Fibroblast of peridontal ligament (primary cell): ENCODE measurements around the gene PPIC.
"Not testable (repeated sequence)": the region's sequence is repeated elsewhere in the genome, so short reads cannot be mapped to it uniquely, and the experiment has no call there.

Experiments used
- DNase-seq: peaks from one replicate; pipeline ENCODE4 v3.0.0-alpha.2; 2010; ENCODE audit errors: extremely low read depth

The PPIC gene

DNA sequence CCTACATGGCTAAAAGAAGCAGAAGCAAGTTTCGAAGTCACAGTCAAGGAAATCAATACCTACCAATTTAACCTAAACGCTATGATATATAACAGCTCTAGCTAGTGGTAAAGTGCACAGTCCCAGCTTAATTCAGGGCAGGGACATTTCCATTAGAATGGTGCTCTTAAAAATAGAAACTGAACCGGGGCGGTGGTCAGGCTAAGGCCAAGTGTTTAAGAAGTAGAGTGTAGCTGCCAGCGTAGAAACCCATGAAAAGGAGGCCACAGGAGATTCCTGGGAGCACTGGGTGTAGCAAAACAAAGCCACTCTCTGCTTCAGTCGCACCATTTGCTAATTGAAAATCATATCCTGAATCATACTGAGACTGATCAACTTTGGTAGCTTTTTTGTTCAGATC lies 28.8 kb downstream of the PPIC start:
- DNase-seq, result no peak

DNA sequence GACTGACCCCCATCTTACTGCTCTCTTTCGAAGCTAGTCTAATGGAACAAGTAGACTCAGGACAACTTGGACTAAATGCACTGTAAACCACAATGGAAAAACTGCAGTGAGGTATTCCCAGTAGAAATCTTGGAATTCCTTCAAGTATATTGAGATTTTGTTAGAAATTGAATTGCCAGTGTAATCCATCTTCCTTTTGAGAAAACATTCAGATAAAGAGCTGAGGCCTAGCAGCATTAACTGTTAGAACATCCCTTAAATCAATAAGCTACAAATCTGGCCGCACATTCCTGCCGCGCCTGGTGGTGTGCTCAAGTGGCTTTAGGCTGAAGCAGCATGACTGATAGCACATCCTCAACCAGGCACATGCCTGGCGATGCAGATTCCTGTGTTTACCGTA lies 29.3 kb downstream of the PPIC start:
- no peak for DNase-seq

DNA sequence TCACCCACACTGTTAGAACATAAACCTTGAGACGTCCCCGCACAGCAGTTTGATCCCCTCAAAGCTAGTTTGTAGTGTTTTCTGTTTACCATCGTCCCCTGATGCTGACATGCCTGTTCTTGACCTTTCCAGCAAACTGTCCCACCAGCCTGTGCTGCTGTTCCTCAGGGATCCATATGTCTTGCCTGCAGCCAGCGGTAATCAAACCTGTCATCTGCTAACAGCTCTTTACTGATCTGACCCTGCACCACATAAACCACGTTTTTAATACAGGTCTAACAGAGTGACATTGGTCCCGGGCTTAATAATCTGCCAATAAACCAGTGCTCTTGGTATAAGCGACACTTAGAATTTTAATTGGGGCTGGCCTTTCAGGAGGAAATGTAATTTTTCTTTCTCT lies 34.7 kb downstream of the PPIC start:
- no peak for DNase-seq

DNA sequence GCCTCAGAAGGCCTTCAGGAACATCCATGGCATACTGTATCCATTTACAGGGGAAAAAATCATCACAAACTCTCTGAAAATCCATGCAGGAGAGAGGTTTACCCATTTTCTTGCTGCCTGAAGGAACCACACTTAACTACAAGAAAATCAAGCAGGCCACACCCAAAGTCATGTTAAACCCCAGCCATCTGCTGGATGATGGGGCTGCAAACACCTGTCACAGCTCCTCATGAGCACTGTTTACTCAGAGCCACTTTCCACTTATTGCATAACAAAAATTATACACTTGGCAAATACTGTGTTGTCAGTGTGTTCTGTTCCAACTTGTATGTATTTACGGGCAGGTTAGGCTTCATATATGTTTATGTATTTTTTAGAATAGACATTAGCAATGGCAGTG lies 35.8 kb downstream of the PPIC start:
- DNase-seq, result no peak

DNA sequence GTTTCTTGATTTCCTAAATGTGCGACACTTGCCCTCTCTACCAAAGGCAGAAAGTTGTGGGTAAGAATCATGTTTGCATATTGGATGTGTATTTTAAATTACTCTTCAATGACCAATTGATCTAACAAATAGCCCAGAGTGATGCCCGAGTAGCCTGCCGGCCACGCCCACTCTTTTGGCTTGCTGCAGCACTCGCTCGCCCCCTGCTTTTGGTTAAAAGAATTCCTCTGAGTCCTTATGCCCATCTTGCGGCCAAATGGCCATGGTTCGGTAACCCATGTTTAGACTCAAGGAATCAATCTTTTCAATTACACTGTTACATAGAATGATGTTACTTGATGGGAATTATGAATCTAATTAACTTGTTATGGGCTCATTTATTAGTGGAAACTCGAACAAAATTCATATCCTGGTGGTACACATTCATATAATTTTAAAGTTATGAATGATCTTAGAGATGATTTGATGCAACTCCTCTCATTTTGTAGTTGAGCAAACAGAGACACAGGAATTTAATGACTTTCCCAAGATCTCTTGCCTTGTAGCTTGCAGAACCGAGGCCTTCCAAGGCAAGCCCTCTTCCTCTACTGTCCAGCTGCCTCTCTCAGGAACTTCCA lies 36.5 kb downstream of the PPIC start:
- DNase-seq, result peak; percentile 21

DNA sequence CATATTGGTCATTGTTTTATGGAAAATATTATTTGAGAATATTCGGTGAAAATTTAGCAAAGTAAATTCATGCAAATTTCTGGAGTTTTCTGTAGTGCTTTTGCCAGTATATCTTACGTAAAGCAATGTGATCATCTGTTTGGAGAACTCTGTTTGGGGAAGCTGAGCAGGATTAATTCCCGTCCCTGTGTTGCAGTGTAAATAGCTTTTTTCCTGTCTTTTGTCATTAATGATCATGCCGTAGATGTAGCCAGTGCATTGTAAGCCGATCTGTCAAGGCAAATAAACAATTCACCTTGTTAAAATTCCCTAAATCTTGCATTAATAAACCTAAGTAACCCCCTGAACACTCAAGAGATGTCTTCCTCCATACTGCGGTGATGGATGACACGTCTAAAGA lies 39.2 kb downstream of the PPIC start:
- no peak for DNase-seq

DNA sequence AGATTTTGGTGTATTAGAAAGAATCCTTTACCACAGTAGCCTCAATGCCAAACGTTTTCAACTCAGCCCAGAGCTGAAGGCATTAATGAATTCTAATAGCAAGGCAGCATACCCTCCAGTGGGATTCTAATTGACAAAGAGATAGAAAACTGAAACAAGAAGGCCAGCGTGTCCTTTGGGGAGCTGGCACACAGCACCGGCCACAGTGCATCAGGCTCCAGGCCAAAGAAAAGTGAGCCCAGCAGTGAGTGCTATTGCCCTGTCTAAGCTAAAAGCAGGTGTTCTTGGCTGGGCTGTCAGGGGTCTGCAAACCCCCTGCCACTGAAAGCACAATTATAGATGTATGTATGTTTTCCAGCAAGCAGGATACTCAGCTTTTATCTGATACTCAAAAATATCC lies 40.4 kb downstream of the PPIC start:
- DNase-seq, result no peak

DNA sequence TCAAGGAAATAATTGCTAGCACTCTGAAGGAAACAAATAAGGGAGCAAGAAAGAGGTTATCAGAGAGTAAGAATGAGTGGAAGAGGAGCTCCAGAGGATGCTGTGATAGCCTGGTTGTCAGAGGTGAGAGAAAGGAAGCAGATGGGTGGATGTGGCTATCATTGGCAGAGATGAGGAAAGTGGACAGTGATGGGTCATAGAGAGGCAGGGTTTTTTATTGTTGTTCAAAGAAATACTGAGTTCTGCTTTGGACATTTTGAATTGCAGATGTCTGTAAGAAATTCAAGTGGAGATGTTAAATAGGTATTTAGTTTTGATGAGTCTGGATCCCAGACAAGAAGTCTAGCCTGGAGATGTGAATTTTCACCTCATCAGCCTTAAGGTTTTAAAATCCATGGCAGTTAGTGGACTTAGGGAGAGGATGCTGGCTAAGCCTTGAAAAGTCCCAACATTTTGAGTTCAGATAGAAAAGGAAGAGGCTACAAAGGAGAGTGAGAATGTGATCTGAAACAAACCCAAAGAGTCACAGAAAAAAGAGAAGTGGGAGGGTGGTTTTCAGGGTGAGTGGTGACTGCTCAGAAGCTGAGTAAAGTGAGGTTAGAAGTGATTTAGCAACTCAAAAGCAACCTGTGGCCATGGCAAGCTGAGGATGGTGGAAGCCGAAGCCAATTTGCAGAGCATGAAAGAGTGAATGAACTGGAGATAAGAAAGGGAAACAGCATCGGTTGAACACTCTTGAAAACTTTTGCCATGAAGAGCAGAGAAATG lies 50.4 kb downstream of the PPIC start:
- DNase-seq, result no peak

DNA sequence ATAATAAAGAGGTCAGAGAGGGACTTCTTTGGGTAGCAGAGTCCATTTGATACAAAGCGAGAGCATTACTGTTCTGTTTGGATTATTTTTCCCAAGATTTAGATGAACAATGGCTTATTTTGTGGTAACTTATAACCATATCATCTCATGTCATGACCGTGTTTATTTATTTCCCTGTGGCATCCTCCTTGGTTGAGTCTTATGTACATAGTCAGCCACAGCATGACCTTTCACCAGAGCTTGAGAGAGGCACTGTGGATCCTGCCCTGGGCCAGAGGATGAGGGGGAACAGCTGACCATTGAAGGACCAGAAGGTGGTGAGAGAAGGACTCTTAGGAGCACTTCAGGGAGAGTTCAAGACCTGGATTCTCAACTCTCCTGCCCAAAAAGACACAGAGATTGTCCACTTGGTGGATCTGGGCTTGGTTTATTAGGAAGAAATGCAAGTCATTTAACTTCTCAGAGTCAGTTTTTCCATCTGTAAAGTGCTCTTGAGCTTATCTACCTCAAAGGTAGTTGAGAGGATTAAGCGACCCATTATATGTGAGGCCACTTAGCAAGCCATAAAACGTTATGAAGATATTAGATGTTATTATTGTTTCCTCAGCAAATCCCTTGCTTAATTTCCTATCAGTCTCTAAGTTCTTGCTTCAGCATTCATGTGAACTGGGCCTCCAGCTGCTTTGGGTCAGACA lies 51.4 kb downstream of the PPIC start:
- no peak for DNase-seq

DNA sequence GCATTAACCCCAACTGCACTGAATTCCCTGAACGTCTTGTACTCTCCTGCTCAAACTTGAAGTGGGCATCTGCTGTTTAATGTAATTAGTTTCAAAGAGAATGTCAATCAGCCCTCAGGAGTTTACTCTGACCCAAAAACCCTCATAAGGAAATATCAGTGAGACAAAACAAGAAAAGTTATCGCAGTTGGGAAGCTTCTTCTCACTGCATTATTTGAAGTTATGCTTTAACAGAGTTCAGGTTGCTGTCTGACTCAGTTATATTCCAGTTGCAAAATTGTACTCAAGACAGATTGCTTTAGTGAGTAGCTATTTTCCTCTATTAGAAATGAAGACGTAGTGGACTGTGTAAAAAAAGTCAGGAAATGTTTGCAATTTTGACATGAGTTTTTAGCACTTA lies 52.1 kb downstream of the PPIC start:
- DNase-seq, result no peak

DNA sequence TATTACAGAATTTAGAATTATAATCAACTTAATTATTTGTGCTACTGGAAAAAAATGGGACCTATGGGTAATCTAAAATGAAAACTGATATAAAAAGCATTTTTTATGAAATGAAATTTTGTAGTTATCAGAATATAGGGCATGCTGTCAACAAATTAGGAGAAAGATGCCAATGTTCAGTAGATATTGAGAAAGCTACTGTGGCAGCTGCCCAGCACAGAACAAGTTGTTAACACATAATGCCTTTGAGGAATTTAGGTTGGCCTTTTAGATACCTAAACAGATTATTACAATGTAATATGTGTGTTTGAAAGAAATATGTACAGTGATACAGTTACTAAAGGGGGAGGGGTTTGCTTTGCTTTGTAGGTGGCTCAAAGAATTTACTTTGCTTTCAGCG lies 54.1 kb downstream of the PPIC start:
- no peak for DNase-seq

DNA sequence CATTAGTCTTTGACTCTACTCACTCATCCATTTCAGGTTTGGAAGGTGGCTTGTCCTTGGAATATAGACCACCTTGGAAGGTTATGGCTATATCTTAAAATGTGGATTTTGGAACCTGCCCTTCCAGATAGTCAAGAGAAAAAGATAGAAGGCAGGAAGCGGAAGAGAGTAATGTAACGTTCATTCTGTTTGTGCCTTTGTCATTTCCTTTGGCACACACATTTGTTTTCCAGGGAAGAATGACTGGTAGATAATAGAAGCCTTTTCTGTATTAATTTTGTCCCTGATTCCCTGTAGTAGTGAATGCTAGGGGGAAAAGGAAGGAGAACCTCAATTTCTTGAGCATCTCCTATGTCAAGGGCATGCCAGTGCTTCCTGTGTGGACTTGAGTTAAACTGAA lies 54.7 kb downstream of the PPIC start:
- DNase-seq, result no peak

DNA sequence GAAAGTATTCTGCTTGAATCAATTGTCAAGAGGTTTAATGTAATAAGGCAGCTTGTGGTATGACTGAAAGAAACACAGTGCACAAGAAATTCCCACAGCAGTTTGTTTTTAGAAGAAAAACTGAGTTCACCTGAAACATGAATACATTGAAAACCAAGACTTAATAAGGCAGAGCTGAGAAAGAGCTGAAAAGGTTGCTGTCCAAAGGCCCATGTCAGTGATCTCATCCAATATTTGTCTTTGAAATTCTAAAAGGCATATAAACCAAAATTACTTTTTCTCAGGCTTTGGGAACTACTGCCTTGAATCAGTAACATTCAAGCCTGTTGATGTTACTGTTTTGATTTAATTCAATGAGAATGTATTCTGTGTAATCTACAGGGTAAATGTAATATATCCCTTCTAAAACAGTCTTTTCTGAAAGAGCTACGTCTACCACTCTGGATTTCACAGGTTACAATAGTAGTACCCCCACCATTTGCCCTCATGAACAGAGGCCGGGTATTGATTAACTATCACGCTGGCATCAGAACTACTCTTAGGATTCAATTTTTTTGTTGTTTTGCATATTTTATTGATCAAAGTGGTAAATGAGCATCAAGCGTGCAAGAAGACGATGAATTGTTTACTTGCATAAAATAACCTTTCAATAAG lies 57.8 kb downstream of the PPIC start:
- DNase-seq, result no peak

DNA sequence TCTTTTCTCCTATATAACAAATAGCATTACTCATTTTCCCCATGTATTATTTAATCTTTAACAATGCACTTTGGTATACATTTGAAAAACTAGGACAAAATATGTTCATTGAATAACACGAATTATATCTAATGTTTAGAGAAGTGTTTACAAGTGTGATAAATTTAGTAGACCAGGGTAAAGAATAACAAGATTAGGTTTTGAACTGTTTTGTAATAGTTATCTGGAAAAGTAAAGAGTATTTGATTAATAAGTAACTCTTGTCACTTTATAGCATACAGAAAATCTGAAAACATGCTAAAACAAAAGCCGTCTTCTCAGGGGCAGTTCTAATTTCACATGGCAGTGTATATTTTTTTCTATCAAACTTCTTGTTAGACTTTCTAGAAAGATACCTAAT lies 58.5 kb downstream of the PPIC start:
- DNase-seq, result no peak

DNA sequence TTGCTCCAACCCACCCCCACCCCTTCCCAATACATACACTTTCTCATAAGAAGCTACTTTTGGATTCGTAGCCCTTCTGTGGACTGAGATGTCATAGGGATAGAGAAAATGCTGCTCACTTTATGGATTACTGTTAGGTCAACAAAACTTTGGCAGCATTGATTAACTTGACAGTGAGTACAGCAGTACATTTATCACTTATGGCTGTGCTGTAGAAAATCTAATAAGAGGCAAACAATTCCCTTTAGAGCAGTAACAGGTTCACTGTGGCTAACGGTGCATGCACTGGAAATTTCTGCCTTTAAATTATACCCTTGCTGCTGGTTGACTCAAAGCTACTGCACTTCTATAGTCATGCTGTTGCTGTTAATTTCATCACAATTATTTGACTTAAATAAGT lies 59.2 kb downstream of the PPIC start:
- no peak for DNase-seq

DNA sequence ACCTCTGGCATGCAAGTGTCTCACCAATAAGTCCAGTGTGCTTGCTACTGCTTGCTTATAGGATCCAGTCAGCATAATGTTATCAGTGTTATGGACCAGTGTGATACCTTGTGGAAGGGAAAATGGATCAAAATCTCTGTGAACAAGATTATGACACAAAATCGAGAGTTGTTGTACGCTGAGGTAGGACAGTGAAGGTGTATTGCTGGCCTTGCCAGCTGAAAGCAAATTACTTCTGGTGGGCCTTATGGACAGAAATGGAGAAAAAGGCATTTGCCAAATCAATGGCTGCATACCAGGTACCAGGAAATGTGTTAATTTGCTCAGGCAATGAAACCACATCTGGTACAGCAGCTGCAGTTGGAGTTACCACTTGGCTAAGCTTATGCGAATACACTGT lies 62.3 kb downstream of the PPIC start:
- DNase-seq, result not testable (repeated sequence)

DNA sequence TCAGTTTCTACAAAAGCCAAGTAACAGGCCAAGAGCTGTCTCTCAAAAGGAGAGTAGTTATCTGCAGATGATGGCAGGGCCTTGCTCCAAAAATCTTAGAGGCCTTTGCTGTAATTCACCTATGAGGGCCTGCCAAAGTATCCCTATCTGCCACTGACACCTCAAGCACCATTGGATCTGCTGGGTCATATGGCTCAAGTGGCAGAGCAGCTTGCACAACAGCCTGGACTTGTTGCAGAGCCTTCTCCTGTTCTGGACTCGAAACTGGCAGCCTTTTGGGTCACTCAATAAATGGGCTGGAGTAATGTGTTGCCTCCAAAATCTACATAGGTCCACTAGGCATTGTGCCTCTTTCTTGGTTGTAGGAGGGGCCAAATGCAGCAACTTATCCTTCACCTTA lies 62.8 kb downstream of the PPIC start:
- DNase-seq, result not testable (repeated sequence)
